Ishikawa (cell line): ENCODE measurements around the gene BRMS1L.

Experiments
- CEBPB ChIP-seq: IDR thresholded peaks from 2 replicates; pipeline ENCODE4 v1.6.1; 2012
- EP300 ChIP-seq: IDR thresholded peaks from 2 replicates; pipeline ENCODE4 v1.6.1; 2012; ENCODE audit warnings: borderline replicate concordance
- FOXM1 ChIP-seq: IDR thresholded peaks from 2 replicates; pipeline ENCODE4 v1.6.1; 2012; ENCODE audit warnings: low read depth, borderline replicate concordance
- RAD21 ChIP-seq: IDR thresholded peaks from 2 replicates; pipeline ENCODE4 v1.6.1; 2012; ENCODE audit warnings: low read depth
- TAF1 ChIP-seq: IDR thresholded peaks from 2 replicates; pipeline ENCODE4 v1.6.1; 2012; ENCODE audit warnings: low read depth, mild to moderate bottlenecking
- TCF12 ChIP-seq: IDR thresholded peaks from 2 replicates; pipeline ENCODE4 v1.6.1; 2012; ENCODE audit warnings: low read depth
- YY1 ChIP-seq: IDR thresholded peaks from 2 replicates; pipeline ENCODE4 v1.6.1; 2012; ENCODE audit warnings: low read depth
- TF ChIP-seq, protein P1 (sequence below): IDR thresholded peaks from 2 replicates; pipeline ENCODE4 v1.6.1; 2012
- TF ChIP-seq, protein P2 (sequence below): IDR thresholded peaks from 2 replicates; pipeline ENCODE4 v1.6.1; 2012

GRCh38 chr14:35786856-35787255, 39.3 kb upstream of the BRMS1L start:
- TF ChIP-seq RAD21 (no peak), FOXM1 (no peak), YY1 (no peak), CEBPB (no peak), TAF1 (no peak), TCF12 (no peak), EP300 (no peak)
- TF ChIP-seq, protein P1, sequence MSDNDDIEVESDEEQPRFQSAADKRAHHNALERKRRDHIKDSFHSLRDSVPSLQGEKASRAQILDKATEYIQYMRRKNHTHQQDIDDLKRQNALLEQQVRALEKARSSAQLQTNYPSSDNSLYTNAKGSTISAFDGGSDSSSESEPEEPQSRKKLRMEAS, result no peak
- TF ChIP-seq, protein P2, sequence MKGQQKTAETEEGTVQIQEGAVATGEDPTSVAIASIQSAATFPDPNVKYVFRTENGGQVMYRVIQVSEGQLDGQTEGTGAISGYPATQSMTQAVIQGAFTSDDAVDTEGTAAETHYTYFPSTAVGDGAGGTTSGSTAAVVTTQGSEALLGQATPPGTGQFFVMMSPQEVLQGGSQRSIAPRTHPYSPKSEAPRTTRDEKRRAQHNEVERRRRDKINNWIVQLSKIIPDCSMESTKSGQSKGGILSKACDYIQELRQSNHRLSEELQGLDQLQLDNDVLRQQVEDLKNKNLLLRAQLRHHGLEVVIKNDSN, result no peak
